GM20000 (cell line): Measurements from ENCODE around the gene OSBPL1A.
A peak's percentile ranks its signal among the peaks of the same experiment; 100 is the strongest.

Experiments
- DNase-seq: peaks from one replicate; pipeline ENCODE4 v3.0.0; 2012; ENCODE audit warnings: low spot score
- CTCF ChIP-seq: IDR thresholded peaks from 2 replicates; pipeline ENCODE4 v1.5.1; 2012; ENCODE audit warnings: mild to moderate bottlenecking, control low read depth; ENCODE audit errors: extremely low read depth, missing control alignments

The OSBPL1A gene

DNA sequence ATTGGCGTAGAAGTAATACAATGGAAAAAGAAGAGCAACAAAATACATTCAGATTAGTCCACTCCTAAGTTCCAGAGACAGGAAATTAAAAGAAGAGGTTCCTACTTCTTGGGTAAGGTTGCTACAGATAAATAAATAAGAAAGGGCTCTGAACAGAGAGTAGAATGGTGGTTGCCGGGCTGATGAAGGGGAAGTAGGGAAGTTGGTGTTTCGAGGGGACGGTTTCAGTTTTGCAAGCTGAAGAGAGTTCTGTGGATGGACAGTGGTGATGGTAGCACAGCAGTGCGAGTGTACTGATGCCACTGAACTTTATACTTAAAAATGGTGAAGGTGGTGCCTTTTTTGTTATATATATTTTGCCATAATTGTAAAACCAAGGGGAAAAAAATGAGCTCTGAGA, 210.6 kb downstream of the OSBPL1A start:
- no peak for DNase-seq
- TF ChIP-seq CTCF = no peak

DNA sequence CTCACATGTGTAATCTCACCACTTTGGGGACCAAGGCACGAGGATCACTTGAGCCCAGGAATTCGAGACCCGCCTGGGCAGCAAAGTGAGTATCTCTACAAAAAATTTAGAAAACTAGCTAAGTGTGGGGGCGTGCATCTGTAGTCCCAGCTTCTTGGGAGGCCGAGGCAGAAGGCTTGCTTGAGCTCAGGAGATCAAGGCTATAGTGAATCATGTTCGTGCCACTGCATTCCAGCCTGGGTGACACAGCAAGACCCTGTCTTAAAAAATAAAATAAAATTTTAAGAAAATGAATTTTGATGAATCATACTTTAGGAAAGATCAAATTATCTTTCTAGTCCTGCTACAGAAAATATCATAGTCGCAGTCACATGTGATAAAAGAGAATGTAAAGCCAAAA, 211.8 kb downstream of the OSBPL1A start:
- no peak for TF ChIP-seq CTCF
- DNase-seq = no peak

- no peak for DNase-seq
- TF ChIP-seq CTCF = no peak
These were observed 215.8 kb downstream of the OSBPL1A start for GRCh38 chr18:24181806-24182205.

DNA sequence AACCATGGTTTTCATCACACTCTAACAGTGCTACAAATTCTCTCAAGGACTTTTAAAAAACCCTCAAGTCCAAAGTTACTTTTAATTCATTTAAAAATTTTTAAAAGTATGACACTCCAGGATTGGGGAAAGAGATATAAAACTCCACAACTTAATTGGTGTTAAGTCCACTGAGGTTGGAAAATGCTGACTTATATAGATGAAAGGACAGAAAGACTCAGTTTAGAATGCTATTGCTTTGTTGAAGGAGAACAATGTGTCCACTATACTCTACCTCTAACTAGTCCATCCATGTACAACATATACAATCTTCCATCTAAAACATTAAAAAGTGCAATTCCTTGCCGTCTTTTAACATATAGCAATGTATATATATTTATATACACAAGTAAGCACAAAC, 217.6 kb downstream of the OSBPL1A start:
- DNase-seq = no peak
- TF ChIP-seq CTCF = no peak

- no peak for TF ChIP-seq CTCF
- no peak for DNase-seq
These were observed 220.0 kb downstream of the OSBPL1A start for GRCh38 chr18:24177499-24178133.

DNA sequence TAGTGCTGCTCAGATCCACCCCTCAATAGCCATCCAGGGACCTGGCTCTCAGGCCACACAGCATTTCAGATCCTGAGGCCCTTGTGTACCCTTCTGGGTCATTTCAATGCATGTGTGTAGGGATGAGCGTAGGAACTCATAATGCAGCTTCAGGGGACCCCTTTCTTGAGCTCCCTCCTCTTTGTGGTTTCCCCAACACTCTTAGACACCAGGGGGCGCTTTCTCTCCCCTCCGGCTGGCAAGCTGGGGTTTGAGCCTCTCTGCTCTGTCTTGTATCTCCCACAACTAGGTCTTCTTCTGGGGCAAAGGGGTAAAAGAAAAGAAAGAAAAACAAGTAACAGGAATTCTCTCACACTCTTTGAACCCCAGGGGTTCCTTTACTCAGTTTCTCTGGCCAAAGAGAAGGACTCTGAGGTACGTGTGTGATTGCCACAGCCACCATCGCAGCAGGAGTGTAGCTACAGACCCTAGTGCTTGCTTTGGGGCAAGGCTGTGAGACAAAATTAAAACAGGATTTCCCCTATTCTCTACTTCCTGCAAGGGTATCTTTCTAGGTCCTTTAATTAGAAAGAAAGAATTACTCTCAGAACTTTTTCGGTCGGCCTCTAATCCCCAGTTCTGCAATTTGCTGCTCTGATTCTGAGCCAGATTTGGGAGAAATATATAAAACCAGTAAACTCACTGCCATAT, 220.8 kb downstream of the OSBPL1A start:
- DNase-seq = peak; percentile 74
- TF ChIP-seq CTCF = peak; percentile 42

DNA sequence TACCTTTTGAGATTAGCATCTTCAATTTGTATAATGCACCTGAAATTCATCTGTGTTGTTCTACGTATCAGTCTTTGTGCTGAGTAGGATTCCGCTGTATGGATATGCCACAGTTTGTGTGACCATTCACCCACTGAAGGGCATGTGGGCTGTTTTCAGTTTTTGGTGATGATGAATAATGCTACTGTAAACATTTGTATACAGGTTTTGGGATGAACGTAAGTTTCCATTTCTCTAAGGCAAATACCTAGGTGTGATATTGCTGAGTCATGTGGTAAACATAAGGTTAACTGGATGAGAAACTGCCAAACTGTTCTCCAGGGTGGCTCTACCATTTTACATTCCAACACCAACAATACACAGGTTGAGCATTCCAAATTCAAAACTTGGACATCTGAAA, 223.6 kb downstream of the OSBPL1A start:
- DNase-seq = no peak
- TF ChIP-seq CTCF = no peak
